AG10803 (cell line): Measurements from ENCODE around the gene ABTB2.

Experiments
- DNase-seq: peaks from one replicate; pipeline ENCODE4 v3.0.0; 2010; ENCODE audit warnings: low read depth
- H3K4me3 ChIP-seq: 2 replicates; pipeline ENCODE4 v1.5.1; 2011; ENCODE audit warnings: mild to moderate bottlenecking, low read length, control low read depth
- CTCF ChIP-seq: conservative IDR thresholded peaks from 2 replicates; pipeline ENCODE4 v1.5.1; 2011; ENCODE audit warnings: mild to moderate bottlenecking, low read length, control low read depth, inconsistent platforms

Gene ABTB2

GRCh38 chr11:34313099-34313517, 44.7 kb downstream of the ABTB2 start:
- DNase-seq: peak; percentile 44
- no peak for TF ChIP-seq CTCF
- H3K4me3 ChIP-seq: no peak overlapping the region

DNA sequence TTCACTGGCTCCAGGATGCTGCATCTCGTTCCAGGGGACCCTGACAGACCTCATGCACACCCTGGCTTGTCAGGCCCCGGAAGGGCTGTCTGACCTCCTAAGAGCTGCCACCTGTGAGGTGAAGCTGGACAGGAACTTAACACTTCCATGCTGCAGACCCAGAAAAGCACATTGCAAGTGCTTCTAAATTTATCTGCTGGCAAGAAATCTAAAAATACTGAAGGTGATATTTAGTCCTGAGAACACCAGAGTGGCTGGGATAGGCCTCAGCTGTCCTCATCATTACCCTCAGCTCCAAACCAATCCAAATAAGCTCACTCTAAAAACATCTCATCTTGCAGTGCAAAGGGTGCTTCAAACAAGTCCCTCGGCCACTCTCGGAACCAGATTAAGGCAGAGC, 46.7 kb downstream of the ABTB2 start:
- DNase-seq: no peak
- no peak for TF ChIP-seq CTCF
- H3K4me3 ChIP-seq: no peak overlapping the region

- no peak for DNase-seq
- no peak overlapping the region for H3K4me3 ChIP-seq
- TF ChIP-seq CTCF: no peak
Measured at GRCh38 chr11:34309965-34310364, 47.8 kb downstream of the ABTB2 start.

DNA sequence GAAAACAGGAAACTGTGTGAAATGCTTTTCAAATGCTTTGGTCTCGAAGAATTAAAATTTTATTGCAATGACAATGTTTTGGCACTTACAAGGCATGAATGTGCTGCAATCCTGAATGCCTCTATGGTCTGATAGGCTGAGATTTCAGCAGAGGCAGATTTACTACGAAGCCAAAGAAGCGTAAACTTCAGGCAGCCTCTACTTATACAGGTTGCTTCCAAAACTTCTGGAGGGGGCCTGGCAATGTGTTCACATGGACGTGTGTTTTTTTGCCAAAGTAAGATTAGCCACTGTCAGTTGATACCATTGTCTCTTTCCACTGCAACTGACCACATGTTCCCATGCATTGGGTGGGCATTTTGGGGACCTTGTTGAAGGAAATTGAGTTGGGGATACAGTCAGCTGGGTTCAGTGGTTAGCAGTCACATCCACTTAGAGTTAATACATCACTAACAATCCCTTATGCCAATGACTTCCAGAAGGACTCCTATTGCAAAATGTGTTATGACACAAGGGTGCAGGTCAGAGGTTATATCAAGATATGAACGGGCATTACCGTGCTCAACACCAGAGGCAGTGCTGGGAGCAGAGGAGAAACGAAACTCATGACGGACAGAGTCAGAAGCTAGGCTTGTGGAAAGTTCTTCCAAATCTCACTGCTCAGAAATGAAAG, 48.8 kb downstream of the ABTB2 start:
- peak; percentile 36; the same call in 1 of the 2 replicates for TF ChIP-seq CTCF
- H3K4me3 ChIP-seq: peak overlapping the region; percentile 22
- peak; percentile 93 for DNase-seq

- no peak for TF ChIP-seq CTCF
- peak; percentile 43 for DNase-seq
- no peak overlapping the region for H3K4me3 ChIP-seq
Measured at GRCh38 chr11:34308049-34308912, 49.5 kb downstream of the ABTB2 start.

DNA sequence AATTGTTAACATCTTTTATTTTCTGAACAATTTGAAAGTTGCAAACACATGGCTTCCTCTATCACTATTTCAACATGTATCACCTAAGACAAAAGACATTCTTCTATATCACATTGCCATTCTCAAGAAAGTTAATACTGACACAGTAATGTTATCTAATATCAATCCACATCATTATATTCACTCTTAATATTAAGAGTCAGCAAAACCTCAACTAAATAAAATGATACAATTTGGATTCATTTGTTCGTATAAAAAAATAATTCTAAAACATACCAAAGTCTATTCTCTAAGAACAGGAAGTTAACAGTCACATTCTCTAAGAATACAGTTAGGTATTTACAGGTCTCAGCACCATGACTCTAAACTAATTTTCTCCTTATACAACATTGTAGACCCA, 52.0 kb downstream of the ABTB2 start:
- DNase-seq: no peak
- no peak overlapping the region for H3K4me3 ChIP-seq
- TF ChIP-seq CTCF: no peak

GRCh38 chr11:34305193-34305592, 52.6 kb downstream of the ABTB2 start:
- no peak for TF ChIP-seq CTCF
- DNase-seq: peak; percentile 50
- no peak overlapping the region for H3K4me3 ChIP-seq
